Stomach (tissue), 4 donors: ENCODE results near the gene RHEX.

ENCODE experiments used
- CTCF ChIP-seq, 7 experiments: fragments of 450-650 bp in 4 of 7; fragments of 200-600 bp in 3 of 7; sonication (generic) in 3 of 7; IDR thresholded peaks; one replicate each; pipeline ENCODE4 v1.5.1; 2016 to 2019; ENCODE audit warnings: antibody characterized with exemption in 7 of 7, control low read depth in 2 of 7, mild to moderate bottlenecking in 1 of 7
- POLR2A ChIP-seq, 4 donors: fragments of 450-650 bp; IDR thresholded peaks; one replicate each; pipeline ENCODE4 v1.6.1; 2016; ENCODE audit warnings: antibody characterized with exemption in 4 of 4, control low read depth in 2 of 4, mild to moderate bottlenecking in 1 of 4, moderate library complexity in 1 of 4
- POLR2AphosphoS5 ChIP-seq, 3 donors: sonication (generic); formaldehyde crosslinking; IDR thresholded peaks; one replicate each; pipeline ENCODE4 v1.6.1; 2016; ENCODE audit warnings: antibody characterized with exemption in 3 of 3

GRCh38 chr1:206120406-206120805, 67.4 kb downstream of the RHEX start:
- TF ChIP-seq POLR2A (IDR thresholded peaks at IDR 0.05) = no peak
- no peak for TF ChIP-seq CTCF (IDR thresholded peaks at IDR 0.05)
- TF ChIP-seq POLR2AphosphoS5 (IDR thresholded peaks at IDR 0.05) = no peak
